ENCODE measurements around the gene KRTAP19-4.
"Not testable (repeated sequence)": the region's sequence is repeated elsewhere in the genome, so short reads cannot be mapped to it uniquely, and the experiment has no call there.

The KRTAP19-4 gene, protein sequence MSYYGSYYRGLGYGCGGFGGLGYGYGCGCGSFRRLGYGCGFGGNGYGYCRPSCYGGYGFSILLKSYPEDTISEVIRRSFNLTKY

GRCh38 chr21:30497065-30497464 lies at the start of gene KRTAP19-4:
KRTAP19-4 (minus strand) TSS chr21:30497165; CDS start chr21:30497110, 55 bp downstream.
- DNase-seq = no peak

DNA sequence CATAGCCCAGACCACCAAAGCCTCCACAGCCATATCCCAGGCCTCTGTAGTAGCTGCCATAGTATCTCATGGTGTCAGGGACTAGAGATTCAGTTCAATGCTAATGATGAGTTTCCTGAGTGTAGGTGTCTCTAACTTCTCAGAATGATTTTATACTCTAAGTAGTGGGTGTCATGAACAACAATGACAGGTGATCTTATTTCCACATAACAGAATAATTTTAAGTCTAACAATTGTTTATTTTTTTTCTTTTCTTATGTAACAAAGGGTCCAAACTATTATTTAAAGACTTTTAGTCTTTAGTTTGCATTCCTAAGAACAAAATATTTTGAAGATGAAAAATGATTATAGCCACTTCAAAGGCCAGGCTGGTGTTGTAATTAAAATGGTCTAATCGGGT lies 44.8 kb upstream of the KRTAP19-4 start, which contains the start of gene KRTAP19-6:
Gene KRTAP19-6 (minus strand): TSS at position 101 of the 400 bp plus-strand sequence. CDS start 31 bp downstream, at position 70.
- no peak for DNase-seq

DNA sequence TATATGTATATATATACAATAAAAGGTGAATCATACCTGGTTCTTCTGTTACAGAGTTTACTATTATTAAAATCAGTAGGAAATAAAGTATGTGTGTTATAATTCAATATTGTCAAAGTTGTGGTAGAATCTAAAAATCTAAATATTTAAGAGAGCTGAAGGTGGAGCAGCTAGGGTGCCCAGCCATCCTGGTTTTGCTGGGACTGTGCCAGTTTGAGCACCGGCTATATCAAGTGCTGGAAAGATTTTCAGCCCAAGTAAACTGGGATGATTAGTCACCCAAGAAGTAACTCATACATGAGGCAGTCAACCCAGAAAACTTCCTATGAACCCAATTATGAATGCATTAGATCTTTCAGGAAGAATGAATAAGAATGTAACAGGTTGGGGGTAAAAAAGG lies 21.9 kb upstream of the KRTAP19-4 start:
- DNase-seq = no peak

- no peak for DNase-seq
These were observed 18.7 kb upstream of the KRTAP19-4 start for GRCh38 chr21:30515681-30516080.

- DNase-seq = not testable (repeated sequence)
These were observed 8.7 kb upstream of the KRTAP19-4 start for GRCh38 chr21:30505621-30506205.

DNA sequence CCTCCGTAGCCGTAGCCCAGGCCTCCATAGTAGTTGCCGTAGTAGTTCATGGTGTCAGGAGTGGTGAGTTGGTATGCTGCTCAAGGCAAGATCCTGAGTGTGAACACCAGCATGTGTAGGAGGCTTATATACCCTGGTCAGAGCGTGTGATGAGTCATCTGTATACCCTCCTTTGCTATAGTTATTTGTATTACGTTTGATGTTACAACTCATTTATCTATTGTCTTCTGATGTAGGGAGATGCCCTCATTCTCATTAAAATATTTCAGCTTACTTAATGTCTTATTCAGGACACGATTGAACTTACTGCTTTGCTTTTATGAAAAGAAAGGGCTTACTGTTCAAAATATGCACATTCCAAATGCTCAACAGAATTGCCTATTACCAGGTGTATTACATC lies 5.1 kb upstream of the KRTAP19-4 start, which contains the start of gene KRTAP19-5:
Gene KRTAP19-5 (minus strand): TSS at position 101 of the 400 bp plus-strand sequence. CDS start 51 bp downstream, at position 50.
- no peak for DNase-seq

DNA sequence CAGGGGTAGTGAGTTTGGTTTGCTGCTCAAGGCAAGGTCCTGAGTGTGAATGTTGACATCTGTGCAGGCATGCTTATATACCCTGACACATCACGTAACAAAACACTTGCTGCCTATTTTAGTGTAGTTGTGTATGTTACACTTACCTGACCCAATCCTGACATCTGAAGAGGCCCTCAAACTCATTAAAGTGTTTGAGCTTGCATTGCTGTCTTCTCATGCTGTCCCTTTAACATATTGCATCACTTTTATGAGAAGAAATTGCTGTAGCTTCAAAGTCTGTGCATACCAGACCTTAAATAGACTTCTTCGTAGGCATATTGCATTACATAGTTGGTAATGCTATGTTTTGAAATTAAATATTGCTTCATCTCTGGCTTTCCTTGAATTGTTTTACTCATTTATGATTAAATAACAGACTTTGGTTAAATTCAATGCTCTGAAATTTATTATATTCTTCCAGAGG lies 5.0 kb downstream of the KRTAP19-4 start, which contains the start of gene KRTAP19-3:
Gene KRTAP19-3 (minus strand): TSS at position 51 of the 466 bp plus-strand sequence. CDS start 56 bp downstream, outside the sequence.
- no peak for DNase-seq

DNA sequence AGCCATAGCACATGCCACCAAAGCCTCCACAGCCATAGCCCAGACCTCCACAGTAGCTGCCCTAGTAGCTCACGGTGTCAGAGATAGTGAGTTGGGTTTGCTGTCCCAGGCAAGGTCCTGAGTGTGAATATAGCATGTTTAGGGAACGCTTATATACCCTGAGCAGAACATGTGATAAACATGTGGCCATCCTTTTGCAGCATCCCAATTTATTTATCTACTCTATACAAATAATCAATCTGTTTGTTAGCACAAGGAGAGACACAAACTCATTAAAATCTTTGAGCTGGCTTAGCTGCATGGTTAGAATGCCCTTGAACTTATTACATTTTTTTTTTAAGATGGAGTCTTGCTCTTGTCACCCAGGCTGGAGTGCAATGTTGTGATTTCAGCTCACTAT lies 9.6 kb downstream of the KRTAP19-4 start, which contains the start of gene KRTAP19-2:
Gene KRTAP19-2 (minus strand): TSS at position 101 of the 400 bp plus-strand sequence. CDS start 88 bp downstream, at position 13.
- DNase-seq = no peak

GRCh38 chr21:30486180-30486579 lies 10.8 kb downstream of the KRTAP19-4 start:
- DNase-seq = no peak

DNA sequence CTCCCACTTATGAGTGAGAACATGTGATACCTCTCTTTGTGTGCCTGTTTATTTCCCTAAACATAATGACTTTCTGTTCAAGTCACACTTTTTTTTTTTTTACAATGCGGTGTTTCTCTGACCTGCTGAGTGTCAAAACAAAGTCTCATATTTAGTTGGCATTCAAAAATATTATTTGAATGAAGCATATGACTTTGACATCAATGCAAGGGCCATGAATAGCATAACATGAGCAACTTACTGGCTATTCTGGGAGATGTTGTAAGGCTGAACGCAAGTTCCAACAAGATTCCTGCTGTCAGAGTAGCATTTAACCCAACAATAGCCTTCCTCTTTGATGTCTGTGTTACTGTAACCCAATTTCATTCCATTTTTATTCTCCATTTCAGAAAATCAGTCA lies 14.8 kb downstream of the KRTAP19-4 start:
- no peak for DNase-seq

GRCh38 chr21:30480145-30480544 lies 16.8 kb downstream of the KRTAP19-4 start, which contains the start of gene KRTAP19-1:
KRTAP19-1 (minus strand) TSS chr21:30480367; CDS start chr21:30480317, 50 bp downstream.
- DNase-seq = no peak

DNA sequence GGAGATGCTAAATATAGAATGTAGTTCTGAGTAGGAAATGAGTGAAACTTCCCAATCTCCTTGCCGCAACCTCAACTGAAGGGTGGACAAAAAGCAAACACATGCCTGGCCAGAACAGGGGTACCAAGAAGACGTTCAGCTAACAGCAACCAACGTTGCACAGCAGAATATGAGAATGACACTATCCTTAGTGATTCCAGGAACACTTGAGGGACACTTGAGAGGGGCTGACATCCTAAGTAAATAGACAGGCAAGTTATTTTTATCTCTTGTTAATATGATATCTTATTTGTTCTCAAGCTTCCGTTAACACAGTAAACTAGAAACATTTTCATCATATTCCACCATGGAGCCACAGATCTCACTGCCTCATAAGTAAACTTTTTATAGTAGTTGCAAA lies 17.7 kb downstream of the KRTAP19-4 start:
- DNase-seq = no peak

GRCh38 chr21:30478004-30478403 lies 19.0 kb downstream of the KRTAP19-4 start:
- DNase-seq = no peak

DNA sequence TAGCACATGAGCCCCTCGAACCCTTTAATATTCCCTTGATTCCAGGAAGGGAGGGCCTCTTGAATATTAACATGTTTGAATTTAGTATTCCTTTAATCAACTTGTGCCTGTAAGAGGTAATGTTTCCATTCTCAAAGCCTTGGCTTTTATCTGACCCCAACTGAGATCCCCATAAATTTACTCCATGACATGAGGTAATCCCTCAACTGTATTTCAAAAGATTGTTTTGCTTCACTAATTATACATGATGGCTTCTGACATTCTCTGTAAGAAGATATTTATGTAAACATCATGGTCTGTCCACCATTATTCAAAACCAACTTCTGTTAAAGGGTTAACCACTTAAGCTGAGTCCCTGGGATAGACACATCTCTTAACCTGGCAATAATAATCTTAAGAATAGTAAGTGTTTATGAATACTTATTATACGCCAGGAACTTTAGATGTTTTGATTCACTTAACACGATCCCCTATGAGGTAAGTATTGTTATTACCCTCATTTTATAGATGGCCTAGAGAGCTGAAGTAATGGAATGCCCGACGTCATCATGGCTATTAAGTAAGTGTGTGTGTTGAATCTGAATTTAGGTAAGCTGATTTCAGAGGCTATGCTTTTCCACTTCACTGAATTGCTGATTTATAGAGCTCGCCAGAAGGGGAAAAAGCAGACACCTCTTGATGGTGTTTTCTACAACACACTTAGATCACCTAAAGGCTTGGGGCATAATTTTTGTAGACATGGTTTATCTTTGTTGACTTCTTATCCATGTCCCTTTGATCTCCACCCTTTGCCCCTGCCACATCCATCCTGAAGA lies 27.9 kb downstream of the KRTAP19-4 start:
- no peak for DNase-seq

DNA sequence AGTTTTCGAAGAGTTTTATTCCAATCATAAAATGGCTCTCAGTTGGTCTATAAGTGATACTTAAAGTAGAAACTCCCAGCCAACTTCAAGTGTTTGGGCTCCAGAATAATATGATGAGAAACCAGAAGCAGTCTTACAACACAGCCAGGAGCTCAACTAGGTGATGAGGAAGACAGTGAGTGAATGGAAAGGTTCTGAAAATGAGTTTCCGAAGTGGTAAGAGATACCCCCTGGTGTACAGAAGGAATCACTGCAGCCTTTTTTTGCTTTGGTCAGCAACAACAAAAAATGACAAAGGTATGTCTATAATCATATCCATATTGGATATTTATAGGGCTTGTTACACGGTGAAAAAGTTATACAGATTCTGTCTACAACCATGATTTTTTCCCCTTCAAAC lies 33.3 kb downstream of the KRTAP19-4 start:
- no peak for DNase-seq

DNA sequence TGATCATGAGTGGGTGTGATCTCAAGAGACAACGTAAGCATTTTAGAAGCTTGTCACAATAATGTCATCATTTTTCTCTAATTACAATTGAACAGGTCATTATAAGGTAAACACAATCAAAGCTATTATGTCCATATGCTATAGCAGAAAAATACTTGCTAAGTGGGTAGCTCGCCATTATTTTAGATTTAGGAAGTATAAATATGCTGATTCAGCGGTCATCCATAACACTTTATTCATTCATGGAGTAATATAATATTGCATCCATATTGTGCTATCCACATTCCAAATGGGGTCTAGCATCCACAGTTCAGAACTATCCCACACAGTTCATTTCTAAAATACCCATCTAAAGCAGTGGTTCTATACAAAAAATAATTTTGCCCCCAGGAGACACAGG lies 48.5 kb downstream of the KRTAP19-4 start:
- no peak for DNase-seq

GRCh38 chr21:30447056-30447455 lies 49.9 kb downstream of the KRTAP19-4 start:
- no peak for DNase-seq
